Measurements from ENCODE around the gene FAM149A. TPM values are rescaled to one million over a fixed set of nuclear protein-coding genes. Genes with fewer than 3 reads are reported as not detected.

The FAM149A gene
- total RNA-seq, 2 donors from 2014 or later = 9.9 to 12.8 TPM

- no peaks in the 10 kb centered on the region for H3K9me3 ChIP-seq
- no peaks in the 10 kb centered on the region for H3K27me3 ChIP-seq (replicated peaks; ENCODE audit: insufficient read depth)
- H3K4me1 ChIP-seq (ENCODE audit: control insufficient read depth in 1 of 2, low read depth in 2 of 2) = peaks cover 5 to 40% of the 10 kb centered on the region in 2 donors
- H3K36me3 ChIP-seq = no peaks in the 10 kb centered on the region
- no peak for TF ChIP-seq CTCF (IDR thresholded peaks at IDR 0.05)
- H3K4me3 ChIP-seq = peak within 1 kb of the TSS; percentile 92
- DNase-seq (ENCODE audit: low spot score) (no peak), ATAC-seq (ENCODE audit: insufficient number of reproducible peaks, low FRiP score, low read depth) (peak; percentile 57)
- H3K27ac ChIP-seq = peak within 1 kb of the TSS; percentile 96 to 97
Observed at GRCh38 chr4:186191200-186192065, 86.9 kb downstream of the FAM149A start, which contains the start of gene CYP4V2. CYP4V2 (plus strand) TSS chr4:186191567; CDS start chr4:186191824, 257 bp downstream.

GRCh38 chr4:186192066-186192612 is 87.6 kb downstream of the FAM149A start:
- no peak for ATAC-seq (ENCODE audit: insufficient number of reproducible peaks, low FRiP score, low read depth)
- H3K36me3 ChIP-seq = no peaks in the 10 kb centered on the region
- peak overlapping the region; percentile 92 for H3K4me3 ChIP-seq
- no peak for TF ChIP-seq CTCF (IDR thresholded peaks at IDR 0.05)
- H3K9me3 ChIP-seq = no peaks in the 10 kb centered on the region
- no peaks in the 10 kb centered on the region for H3K27me3 ChIP-seq (replicated peaks; ENCODE audit: insufficient read depth)
- peaks cover 5 to 40% of the 10 kb centered on the region in 2 donors for H3K4me1 ChIP-seq (ENCODE audit: control insufficient read depth in 1 of 2, low read depth in 2 of 2)
- DNase-seq (ENCODE audit: low spot score) = no peak
- peak overlapping the region; percentile 96 to 97 for H3K27ac ChIP-seq

- Histone ChIP-seq H3K9me3 (no peaks in the 10 kb centered on the region), H3K27me3 (replicated peaks; ENCODE audit: insufficient read depth) (no peaks in the 10 kb centered on the region), H3K4me1 (ENCODE audit: control insufficient read depth in 1 of 2, low read depth in 2 of 2) (peaks cover 5 to 40% of the 10 kb centered on the region in 2 donors), H3K4me3 (no peak overlapping the region), H3K27ac (no peak overlapping the region), H3K36me3 (no peaks in the 10 kb centered on the region)
- no peak for ATAC-seq (ENCODE audit: insufficient number of reproducible peaks, low FRiP score, low read depth)
- no peak for DNase-seq (ENCODE audit: low spot score)
- no peak for TF ChIP-seq CTCF (IDR thresholded peaks at IDR 0.05)
Observed at GRCh38 chr4:186193851-186194250, 89.3 kb downstream of the FAM149A start.

- Histone ChIP-seq H3K4me3 (no peak overlapping the region), H3K27me3 (replicated peaks; ENCODE audit: insufficient read depth) (no peaks in the 10 kb centered on the region), H3K4me1 (ENCODE audit: control insufficient read depth in 1 of 2, low read depth in 2 of 2) (peaks cover 0 to 24% of the 10 kb centered on the region in 2 donors), H3K9me3 (no peaks in the 10 kb centered on the region), H3K27ac (no peak overlapping the region), H3K36me3 (no peaks in the 10 kb centered on the region)
- DNase-seq (ENCODE audit: low spot score) (no peak), ATAC-seq (ENCODE audit: insufficient number of reproducible peaks, low FRiP score, low read depth) (no peak)
- TF ChIP-seq CTCF (IDR thresholded peaks at IDR 0.05) = no peak
Observed at GRCh38 chr4:186196063-186196462, 91.6 kb downstream of the FAM149A start.

- Histone ChIP-seq H3K9me3 (no peaks in the 10 kb centered on the region), H3K27ac (no peak overlapping the region), H3K4me3 (no peak overlapping the region), H3K4me1 (ENCODE audit: control insufficient read depth in 1 of 2, low read depth in 2 of 2) (no peaks in the 10 kb centered on the region), H3K36me3 (no peaks in the 10 kb centered on the region), H3K27me3 (replicated peaks; ENCODE audit: insufficient read depth) (no peaks in the 10 kb centered on the region)
- no peak for TF ChIP-seq CTCF (IDR thresholded peaks at IDR 0.05)
- DNase-seq (ENCODE audit: low spot score) (no peak), ATAC-seq (ENCODE audit: insufficient number of reproducible peaks, low FRiP score, low read depth) (no peak)
Observed at GRCh38 chr4:186200516-186200915, 96.0 kb downstream of the FAM149A start.

Data from thoracic aorta (tissue), 2 donors.